A549 (cell line): Measurements from ENCODE around the gene PDZD2. TPM values are rescaled to one million over a fixed set of nuclear protein-coding genes. Genes with fewer than 3 reads are reported as not detected.

Experiments
- ATAC-seq, 2 experiments: fragments of 200-7000 bp in 1 of 2; fragments of >200 bp in 1 of 2; cut with Nextera tagmentation in 1 of 2; cut with Tn5 transposase in 1 of 2; 3 replicates each; pipeline versions ENCODE4 v1.8.0 to v1.9.1; 2018 to 2020; ENCODE audit warnings: mild to moderate bottlenecking in 1 of 2, moderate library complexity in 1 of 2
- CTCF ChIA-PET: fragments of 300-600 bp; sonication (Branson Sonifier 250); formaldehyde crosslinking; extraction: SDS; loops from one replicate; lab custom pipeline; 2021; ENCODE audit warnings: antibody characterized with exemption, inconsistent platforms; lab: Yijun Ruan, JAX
- POLR2A ChIA-PET: fragments of 350-600 bp; formaldehyde crosslinking; extraction: SDS; loops from one replicate; lab custom pipeline; 2021; ENCODE audit warnings: antibody characterized with exemption, inconsistent platforms; lab: Yijun Ruan, JAX
- DNase-seq, 2 experiments: peaks; one replicate each; pipeline versions ENCODE4 v3.0.0 to v3.0.0-alpha.2; 2011 to 2016; ENCODE audit warnings: low read depth in 1 of 2, low spot score in 1 of 2
- FAIRE-seq: peaks from 2 replicates; lab custom pipeline; 2011; peaks lifted over from hg19 to GRCh38; lab: Jason Lieb, UNC
- H3K27ac ChIP-seq, 2 experiments: fragments of >200 bp; sonication (Bioruptor Twin); formaldehyde crosslinking; 3 replicates each; pipeline ENCODE4 v1.5.1; 2016 to 2017
- H3K4me1 ChIP-seq: fragments of >200 bp; sonication (Bioruptor Twin); formaldehyde crosslinking; 3 replicates; pipeline ENCODE4 v1.6.1; 2016
- H3K4me2 ChIP-seq: fragments of >200 bp; sonication (Bioruptor Twin); formaldehyde crosslinking; 3 replicates; pipeline ENCODE4 v1.6.1; 2016
- H3K4me3 ChIP-seq: fragments of >200 bp; sonication (Bioruptor Twin); formaldehyde crosslinking; 3 replicates; pipeline ENCODE4 v1.5.1; 2016
- H3K9me3 ChIP-seq: fragments of >200 bp; sonication (Bioruptor Twin); formaldehyde crosslinking; 3 replicates; pipeline ENCODE4 v1.6.1; 2016
- ATOH8 ChIP-seq: fragments of 250-450 bp; sonication (Bioruptor Pico); IDR thresholded peaks from 2 replicates; pipeline ENCODE4 v1.5.0; 2020; ENCODE audit warnings: low read depth, mild to moderate bottlenecking, moderate library complexity
- CTCF ChIP-seq: fragments of >200 bp; sonication (Bioruptor Twin); formaldehyde crosslinking; IDR thresholded peaks from 3 replicates; pipeline ENCODE4 v1.5.1; 2016
- EHMT2 ChIP-seq: fragments of 200-600 bp; sonication (generic); IDR thresholded peaks from 2 replicates; pipeline ENCODE4 v1.6.1; 2016; ENCODE audit warnings: antibody characterized with exemption, low read depth, mild to moderate bottlenecking, moderate library complexity
- ELK1 ChIP-seq: fragments of 150-350 bp; IDR thresholded peaks from 2 replicates; pipeline ENCODE4 v1.6.1; 2014; ENCODE audit warnings: low read depth, mild to moderate bottlenecking, low read length
- EP300 ChIP-seq, 2 experiments: fragments of >200 bp; sonication (Bioruptor Twin); formaldehyde crosslinking; IDR thresholded peaks; 2 replicates in 1 of 2; 3 replicates in 1 of 2; pipeline ENCODE4 v1.6.1; 2016 to 2017
- FOSB ChIP-seq: fragments of 250-450 bp; sonication (Bioruptor Pico); IDR thresholded peaks from 2 replicates; pipeline ENCODE4 v1.5.0; 2020; ENCODE audit warnings: mild to moderate bottlenecking, moderate library complexity
- FOSL2 ChIP-seq, 2 experiments: fragments of 450-650 bp in 1 of 2; fragments of >200 bp in 1 of 2; sonication (Bioruptor Twin) in 1 of 2; formaldehyde crosslinking; IDR thresholded peaks; 2 replicates each; pipeline versions ENCODE4 v1.5.0 to v1.6.1; 2016 to 2020; ENCODE audit warnings: mild to moderate bottlenecking in 1 of 2, moderate library complexity in 1 of 2
- HDAC2 ChIP-seq: fragments of 200-600 bp; sonication (generic); IDR thresholded peaks from 2 replicates; pipeline ENCODE4 v1.6.1; 2016
- HOXB13 ChIP-seq: fragments of 250-450 bp; sonication (Bioruptor Pico); IDR thresholded peaks from 2 replicates; pipeline ENCODE4 v1.5.0; 2020; ENCODE audit warnings: low read depth, mild to moderate bottlenecking, moderate library complexity
- JUN ChIP-seq, 2 experiments: fragments of >200 bp; sonication (Bioruptor Twin); formaldehyde crosslinking; IDR thresholded peaks; 2 replicates in 1 of 2; 3 replicates in 1 of 2; pipeline ENCODE4 v1.6.1; 2016 to 2017
- KDM1A ChIP-seq: fragments of 200-600 bp; sonication (generic); IDR thresholded peaks from 2 replicates; pipeline ENCODE4 v1.6.1; 2016; ENCODE audit warnings: low read depth, mild to moderate bottlenecking
- MAX ChIP-seq: IDR thresholded peaks from 2 replicates; pipeline ENCODE4 v1.6.1; 2012
- NFE2L2 ChIP-seq: fragments of 150-350 bp; conservative IDR thresholded peaks from 2 replicates; pipeline ENCODE4 v1.6.1; 2014; ENCODE audit warnings: low read length
- POLR2A ChIP-seq: IDR thresholded peaks from 2 replicates; pipeline ENCODE4 v1.6.1; 2012; ENCODE audit warnings: mild to moderate bottlenecking, low read length
- REST ChIP-seq: fragments of 200-600 bp; sonication (generic); IDR thresholded peaks from 2 replicates; pipeline ENCODE4 v1.6.1; 2016; ENCODE audit warnings: antibody characterized with exemption, mild to moderate bottlenecking, moderate library complexity
- RFX5 ChIP-seq: fragments of 450-650 bp; IDR thresholded peaks from 2 replicates; pipeline ENCODE4 v1.7.1; 2014; ENCODE audit warnings: antibody characterized with exemption, mild to moderate bottlenecking, moderate library complexity
- RNF2 ChIP-seq: fragments of 200-600 bp; sonication (generic); IDR thresholded peaks from 2 replicates; pipeline ENCODE4 v1.6.1; 2016; ENCODE audit warnings: low read depth, mild to moderate bottlenecking, antibody characterized with exemption, moderate library complexity, borderline replicate concordance
- SREBF2 ChIP-seq: fragments of 450-650 bp; IDR thresholded peaks from 2 replicates; pipeline ENCODE4 v1.6.1; 2014; ENCODE audit warnings: mild to moderate bottlenecking, moderate library complexity
- ZC3H11A ChIP-seq: fragments of 450-650 bp; IDR thresholded peaks from 2 replicates; pipeline ENCODE4 v1.6.1; 2014; ENCODE audit warnings: antibody characterized with exemption, mild to moderate bottlenecking
- ZFP36 ChIP-seq: fragments of 450-650 bp; IDR thresholded peaks from 2 replicates; pipeline ENCODE4 v1.6.1; 2014; ENCODE audit warnings: borderline replicate concordance; ENCODE audit not compliant: partially characterized antibody
- whole genome bisulfite sequencing: methylation state at CpG from one replicate; pipeline ENCODE4 v1.1.6; 2017; ENCODE audit errors: missing lambda C conversion rate; 5-methylcytosine and 5-hydroxymethylcytosine counted together
- polyA plus RNA-seq, 4 experiments: library from polyadenylated mRNA; depleted of rRNA in 3 of 4; stranded (reverse); fragments of >200 nt; fragmentation: RNase III in 1 of 4; extraction: RNeasy Plus Mini Kit Qiagen cat#74134 plus additional on column Dnase treatment in 1 of 4; gene quantifications; 2 replicates in 3 of 4; 3 replicates in 1 of 4; pipeline ENCODE4 v1.2.3, GENCODE V29; 2011 to 2017

The PDZD2 gene
- polyA plus RNA-seq, 2 of the 4 experiments (the other 2 are of a cell fraction) = 0.06 to 0.09 TPM

- DNase-seq (no peak), ATAC-seq (no peak), FAIRE-seq (no peak)
- WGBS = 38% methylated on average over 2 of the region's 2 CpGs
- H3K4me3 ChIP-seq = no peak overlapping the region
- no peaks in the 10 kb centered on the region for H3K9me3 ChIP-seq
- H3K4me2 ChIP-seq = no peak overlapping the region
- CTCF ChIA-PET = no interaction called here
- no peaks in the 10 kb centered on the region for H3K4me1 ChIP-seq
- POLR2A ChIA-PET = no interaction called here
- H3K27ac ChIP-seq = no peak overlapping the region
- TF ChIP-seq REST = no peak
- TF ChIP-seq HOXB13 (CRISPR knock-in tag) = no peak
- TF ChIP-seq KDM1A = no peak
- TF ChIP-seq HDAC2 = no peak
- no peak for TF ChIP-seq POLR2A
- TF ChIP-seq ZFP36 = no peak
- TF ChIP-seq FOSL2 (IDR thresholded peaks at IDR 0.05) = no peak
- no peak for TF ChIP-seq FOSL2 (CRISPR knock-in tag; IDR thresholded peaks at IDR 0.05)
- TF ChIP-seq ATOH8 (CRISPR knock-in tag) = no peak
- TF ChIP-seq SREBF2 = no peak
- TF ChIP-seq CTCF = no peak
- no peak for TF ChIP-seq ZC3H11A
- TF ChIP-seq NFE2L2 = no peak
- TF ChIP-seq ELK1 = no peak
- no peak for TF ChIP-seq EP300 (IDR thresholded peaks at IDR 0.05)
- TF ChIP-seq RNF2 = no peak
- TF ChIP-seq RFX5 = no peak
- no peak for TF ChIP-seq MAX
- TF ChIP-seq FOSB (CRISPR knock-in tag) = no peak
- no peak for TF ChIP-seq JUN (IDR thresholded peaks at IDR 0.05)
Observed at GRCh38 chr5:31702712-31703111, 63.8 kb downstream of the PDZD2 start.

GRCh38 chr5:31703757-31704156 lies 64.8 kb downstream of the PDZD2 start:
- POLR2A ChIA-PET = no interaction called here
- ATAC-seq (no peak), DNase-seq (no peak), FAIRE-seq (no peak)
- 10% methylated on average over 1 of the region's 1 CpG for WGBS
- TF ChIP-seq EHMT2 = no peak
- no peaks in the 10 kb centered on the region for H3K9me3 ChIP-seq
- H3K4me1 ChIP-seq = no peaks in the 10 kb centered on the region
- H3K27ac ChIP-seq = no peak overlapping the region
- H3K4me2 ChIP-seq = no peak overlapping the region
- H3K4me3 ChIP-seq = no peak overlapping the region
- CTCF ChIA-PET = no interaction called here
